CD14-positive monocyte (primary cell): Measurements from ENCODE around the gene SRC. TPM values are rescaled to one million over a fixed set of nuclear protein-coding genes. Genes with fewer than 3 reads are reported as not detected.

ENCODE experiments used
- DNase-seq, 3 donors: peaks; one replicate each; pipeline ENCODE4 v3.0.0-alpha.2; 2011 to 2022
- H2AFZ ChIP-seq: 2 replicates; pipeline ENCODE4 v1.6.0; 2012; ENCODE audit warnings: mild to moderate bottlenecking, low read depth, low read length, inconsistent platforms; ENCODE audit not compliant: insufficient read depth, poor library complexity, severe bottlenecking
- H3K27ac ChIP-seq, 2 donors: 1 replicate in 1 of 2; 2 replicates in 1 of 2; pipeline ENCODE4 v1.5.1; 2012 to 2013; ENCODE audit warnings: low read length in 2 of 2, control low read depth in 1 of 2, inconsistent platforms in 1 of 2, low read depth in 1 of 2, mild to moderate bottlenecking in 1 of 2
- H3K27me3 ChIP-seq, 2 donors: one replicate each; pipeline versions ENCODE4 v1.6.0 to v1.6.1; 2011 to 2013; ENCODE audit warnings: low read length in 2 of 2; ENCODE audit not compliant: control insufficient read depth in 2 of 2, insufficient read depth in 2 of 2
- H3K36me3 ChIP-seq, 2 donors: replicated peaks in 1 of 2; 1 replicate in 1 of 2; 2 replicates in 1 of 2; pipeline versions ENCODE4 v1.5.1 to v1.6.1; 2012 to 2013; ENCODE audit warnings: low read length in 2 of 2, control low read depth in 1 of 2, inconsistent platforms in 1 of 2, mild to moderate bottlenecking in 1 of 2; ENCODE audit not compliant: insufficient read depth in 2 of 2, control insufficient read depth in 1 of 2
- H3K4me1 ChIP-seq, 2 donors: 1 replicate in 1 of 2; 2 replicates in 1 of 2; pipeline versions ENCODE4 v1.5.1 to v1.6.1; 2012 to 2013; ENCODE audit warnings: low read length in 2 of 2, control low read depth in 1 of 2, inconsistent platforms in 1 of 2, mild to moderate bottlenecking in 1 of 2, moderate library complexity in 1 of 2; ENCODE audit not compliant: insufficient read depth in 2 of 2, control insufficient read depth in 1 of 2
- H3K4me2 ChIP-seq: replicated peaks from 2 replicates; pipeline ENCODE3; 2012; ENCODE audit warnings: low read length, moderate library complexity, mild to moderate bottlenecking; ENCODE audit not compliant: poor library complexity, severe bottlenecking; ENCODE audit errors: extremely low read depth
- H3K4me3 ChIP-seq, 3 experiments: fragments of 200-600 bp in 1 of 3; sonication (generic) in 1 of 3; replicated peaks in 1 of 3; 1 replicate in 2 of 3; 2 replicates in 1 of 3; pipeline ENCODE4 v1.5.1; 2011 to 2013; ENCODE audit warnings: low read length in 3 of 3, mild to moderate bottlenecking in 3 of 3, control low read depth in 2 of 3, low read depth in 2 of 3, inconsistent platforms in 1 of 3, moderate library complexity in 1 of 3
- H3K79me2 ChIP-seq: 2 replicates; pipeline ENCODE4 v1.6.0; 2012; ENCODE audit warnings: mild to moderate bottlenecking, control low read depth, inconsistent platforms, low read length, moderate library complexity; ENCODE audit not compliant: insufficient read depth
- H3K9ac ChIP-seq: 2 replicates; pipeline ENCODE4 v1.6.0; 2017; ENCODE audit warnings: low read length, mild to moderate bottlenecking; ENCODE audit not compliant: insufficient read depth, poor library complexity, severe bottlenecking
- H3K9me3 ChIP-seq, 2 donors: replicated peaks in 1 of 2; 1 replicate in 1 of 2; 2 replicates in 1 of 2; pipeline versions ENCODE4 v1.5.1 to v1.6.1; 2012 to 2013; ENCODE audit warnings: low read length in 2 of 2, control low read depth in 1 of 2; ENCODE audit not compliant: control insufficient read depth in 1 of 2, insufficient read depth in 1 of 2
- H4K20me1 ChIP-seq: 2 replicates; pipeline ENCODE4 v1.6.0; 2012; ENCODE audit warnings: mild to moderate bottlenecking, low read length, control low read depth, moderate library complexity; ENCODE audit not compliant: insufficient read depth
- H3K27ac Mint-ChIP-seq, 7 donors: one replicate each; pipeline ENCODE4 v1.8.0; 2020; ENCODE audit warnings: mild to moderate bottlenecking in 7 of 7, mixed read lengths in 7 of 7, moderate library complexity in 6 of 7, inconsistent platforms in 2 of 7
- H3K27me3 Mint-ChIP-seq, 3 donors: one replicate each; pipeline ENCODE4 v1.8.0; 2021 to 2022; ENCODE audit warnings: low read depth in 3 of 3, mild to moderate bottlenecking in 3 of 3, mixed read lengths in 3 of 3, moderate library complexity in 3 of 3, inconsistent platforms in 1 of 3
- H3K36me3 Mint-ChIP-seq, 2 donors: one replicate each; pipeline ENCODE4 v1.8.0; 2020; ENCODE audit warnings: mixed read lengths in 2 of 2, inconsistent platforms in 1 of 2, mild to moderate bottlenecking in 1 of 2
- H3K4me1 Mint-ChIP-seq: one replicate; pipeline ENCODE4 v1.8.0; 2020; ENCODE audit warnings: mild to moderate bottlenecking, mixed read lengths
- H3K4me3 Mint-ChIP-seq, 2 donors: one replicate each; pipeline ENCODE4 v1.8.0; 2020; ENCODE audit warnings: mild to moderate bottlenecking in 2 of 2, mixed read lengths in 2 of 2, moderate library complexity in 1 of 2
- H3K9me3 Mint-ChIP-seq, 7 donors: one replicate each; pipeline ENCODE4 v1.8.0; 2020 to 2022; ENCODE audit warnings: mixed read lengths in 7 of 7, mild to moderate bottlenecking in 6 of 7, moderate library complexity in 6 of 7, inconsistent platforms in 2 of 7
- WGBS: methylation state at CpG from one replicate; pipeline ENCODE4 v1.1.5; 2013; ENCODE audit warnings: missing lambda C conversion rate; ENCODE audit not compliant: insufficient coverage; 5-methylcytosine and 5-hydroxymethylcytosine counted together
- intact Hi-C, 2 donors: fragments of 100-400 bp; cut with micrococcal nuclease; formaldehyde crosslinking; loops; one replicate each; pipeline versions ENCODE4 v1.15.0 to v1.15.1; 2023
- polyA plus RNA-seq, 3 donors: library from polyadenylated mRNA; depleted of rRNA in 1 of 3; unstranded in 2 of 3; stranded (reverse) in 1 of 3; fragments of 300-500 nt in 2 of 3; fragments of >200 nt in 1 of 3; fragmentation: Illumina TruSeq in 2 of 3; gene quantifications; 1 replicate in 2 of 3; 2 replicates in 1 of 3; pipeline ENCODE4 v1.2.3, GENCODE V29; 2012 to 2021
- TF ChIP-seq, protein P1 (sequence below): fragments of 200-600 bp; IDR thresholded peaks from one replicate; pipeline ENCODE4 v1.8.0; 2022; ENCODE audit warnings: antibody characterized with exemption, mild to moderate bottlenecking

Gene SRC
- polyA plus RNA-seq, 3 donors, result 4.9 to 55.1 (median 6.8) TPM

DNA sequence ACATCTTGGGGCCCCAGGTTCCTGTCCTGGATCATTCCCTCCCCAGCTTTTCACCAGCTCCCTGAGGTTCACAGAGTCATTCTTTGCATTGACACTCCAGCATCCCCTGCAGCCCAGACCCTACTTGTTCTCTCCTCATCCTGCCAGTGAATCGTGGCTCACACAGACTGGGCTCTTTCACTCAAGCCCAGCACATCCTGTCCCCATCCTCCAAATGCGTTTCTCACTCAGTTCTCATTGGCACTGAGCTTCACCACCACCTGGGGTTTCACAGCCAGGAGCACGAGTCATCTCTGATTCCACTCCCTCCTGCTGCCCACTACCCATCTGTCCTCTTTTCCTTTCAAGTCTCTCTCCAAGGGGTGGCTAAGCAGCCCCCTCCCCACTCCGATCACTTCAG, 89.7 kb downstream of the SRC start:
- H3K27ac Mint-ChIP-seq, result no peak overlapping the region
- H3K4me1 Mint-ChIP-seq, result no peaks in the 10 kb centered on the region
- Histone ChIP-seq H3K36me3 (no peaks in the 10 kb centered on the region), H3K79me2 (no peaks in the 10 kb centered on the region), H3K27ac (no peak overlapping the region), H3K4me2 (no peak overlapping the region), H4K20me1 (no peaks in the 10 kb centered on the region), H2AFZ (no peak overlapping the region), H3K4me3 (no peak overlapping the region), H3K9me3 (no peaks in the 10 kb centered on the region), H3K27me3 (peaks cover 6 to 12% of the 10 kb centered on the region in 2 donors), H3K4me1 (peaks cover 9 to 10% of the 10 kb centered on the region in 2 donors), H3K9ac (no peak overlapping the region)
- peaks cover 0 to 8% (median 3%) of the 10 kb centered on the region in 3 donors for H3K27me3 Mint-ChIP-seq
- 92% methylated on average over 4 of the region's 4 CpGs for WGBS
- no peaks in the 10 kb centered on the region for H3K9me3 Mint-ChIP-seq
- intact Hi-C loops, result no loop called here
- DNase-seq, result no peak
- no peaks in the 10 kb centered on the region for H3K36me3 Mint-ChIP-seq
- no peak overlapping the region for H3K4me3 Mint-ChIP-seq
- TF ChIP-seq, protein P1, sequence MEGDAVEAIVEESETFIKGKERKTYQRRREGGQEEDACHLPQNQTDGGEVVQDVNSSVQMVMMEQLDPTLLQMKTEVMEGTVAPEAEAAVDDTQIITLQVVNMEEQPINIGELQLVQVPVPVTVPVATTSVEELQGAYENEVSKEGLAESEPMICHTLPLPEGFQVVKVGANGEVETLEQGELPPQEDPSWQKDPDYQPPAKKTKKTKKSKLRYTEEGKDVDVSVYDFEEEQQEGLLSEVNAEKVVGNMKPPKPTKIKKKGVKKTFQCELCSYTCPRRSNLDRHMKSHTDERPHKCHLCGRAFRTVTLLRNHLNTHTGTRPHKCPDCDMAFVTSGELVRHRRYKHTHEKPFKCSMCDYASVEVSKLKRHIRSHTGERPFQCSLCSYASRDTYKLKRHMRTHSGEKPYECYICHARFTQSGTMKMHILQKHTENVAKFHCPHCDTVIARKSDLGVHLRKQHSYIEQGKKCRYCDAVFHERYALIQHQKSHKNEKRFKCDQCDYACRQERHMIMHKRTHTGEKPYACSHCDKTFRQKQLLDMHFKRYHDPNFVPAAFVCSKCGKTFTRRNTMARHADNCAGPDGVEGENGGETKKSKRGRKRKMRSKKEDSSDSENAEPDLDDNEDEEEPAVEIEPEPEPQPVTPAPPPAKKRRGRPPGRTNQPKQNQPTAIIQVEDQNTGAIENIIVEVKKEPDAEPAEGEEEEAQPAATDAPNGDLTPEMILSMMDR, result no peak

DNA sequence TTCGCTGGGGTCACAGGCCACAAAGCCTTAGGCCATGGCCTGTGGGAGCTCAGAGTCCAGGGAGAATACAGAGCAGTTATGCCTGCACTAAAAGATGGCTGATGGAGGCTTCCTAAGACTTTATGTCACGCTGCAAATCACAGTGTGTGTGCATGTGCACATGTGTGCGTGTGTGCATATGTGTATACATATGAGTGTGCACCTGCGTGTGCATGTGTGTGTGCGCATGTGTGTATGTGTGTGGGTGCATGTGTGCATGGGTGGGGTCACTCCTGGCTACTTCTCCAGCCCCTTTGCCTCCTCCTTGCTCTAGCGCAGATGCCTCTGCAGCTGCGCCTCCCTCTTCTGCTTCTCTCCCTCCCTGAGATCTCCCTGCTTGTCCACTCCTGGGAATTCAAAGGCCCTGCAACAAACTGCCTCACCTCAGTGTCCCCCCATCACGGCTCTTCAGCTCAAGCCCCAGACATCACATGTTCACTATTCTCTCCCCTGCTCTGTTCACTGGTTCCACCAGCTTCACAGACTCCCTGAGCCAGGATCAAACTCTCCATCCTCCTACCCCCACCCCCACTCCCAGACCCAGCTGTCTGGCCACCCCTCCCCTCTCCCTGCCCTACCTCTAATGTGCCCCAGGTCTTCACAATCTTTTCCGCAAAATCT, 90.7 kb downstream of the SRC start:
- Histone ChIP-seq H3K79me2 (no peaks in the 10 kb centered on the region), H3K36me3 (no peaks in the 10 kb centered on the region), H3K9ac (no peak overlapping the region), H3K27me3 (peaks cover 6 to 9% of the 10 kb centered on the region in 2 donors), H3K4me1 (peaks cover 9 to 10% of the 10 kb centered on the region in 2 donors), H3K4me2 (no peak overlapping the region), H3K27ac (no peak overlapping the region), H2AFZ (no peak overlapping the region), H3K9me3 (no peaks in the 10 kb centered on the region), H3K4me3 (no peak overlapping the region), H4K20me1 (no peaks in the 10 kb centered on the region)
- H3K27ac Mint-ChIP-seq, result no peak overlapping the region
- no peaks in the 10 kb centered on the region for H3K9me3 Mint-ChIP-seq
- no peaks in the 10 kb centered on the region for H3K4me1 Mint-ChIP-seq
- intact Hi-C loops, result no loop called here
- DNase-seq, result no peak
- no peak overlapping the region for H3K4me3 Mint-ChIP-seq
- TF ChIP-seq, protein P1, result no peak
- H3K27me3 Mint-ChIP-seq, result peaks cover 0 to 8% (median 3%) of the 10 kb centered on the region in 3 donors
- 88% methylated on average over 6 of the region's 9 CpGs for WGBS
- no peaks in the 10 kb centered on the region for H3K36me3 Mint-ChIP-seq
